SK-N-SH (cell line): Measurements from ENCODE around the gene PSPN. TPM values are rescaled to one million over a fixed set of nuclear protein-coding genes. Genes with fewer than 3 reads are reported as not detected.

ENCODE experiments used
- CTCF ChIA-PET: fragments of 300-600, 350-600 bp; formaldehyde crosslinking; extraction: SDS; loops from one replicate; lab custom pipeline; 2021; lab: Yijun Ruan, JAX
- POLR2A ChIA-PET: fragments of 350-600 bp; sonication (Branson Sonifier 250); formaldehyde crosslinking; extraction: SDS; loops from one replicate; lab custom pipeline; 2020; ENCODE audit warnings: antibody characterized with exemption, inconsistent platforms; lab: Yijun Ruan, JAX
- DNase-seq: peaks from one replicate; pipeline ENCODE4 v3.0.0; 2012
- H2AFZ ChIP-seq: fragments of 200-600 bp; sonication (generic); 2 replicates; pipeline ENCODE4 v1.8.1; 2016; ENCODE audit warnings: antibody characterized with exemption, mild to moderate bottlenecking, low read depth
- H3F3A ChIP-seq: fragments of 200-600 bp; sonication (generic); replicated peaks from 2 replicates; pipeline ENCODE3; 2016; ENCODE audit warnings: antibody characterized with exemption, mild to moderate bottlenecking; ENCODE audit not compliant: insufficient read depth
- H3K27ac ChIP-seq, 2 experiments: fragments of 200-500 bp in 1 of 2; fragments of 200-600 bp in 1 of 2; sonication (Bioruptor generic) in 1 of 2; sonication (generic), shearing (Covaris generic) in 1 of 2; 2 replicates each; pipeline versions ENCODE4 v1.5.1 to v1.6.1; 2014 to 2016; ENCODE audit warnings: low read depth in 2 of 2, inconsistent platforms in 1 of 2, low read length in 1 of 2, mild to moderate bottlenecking in 1 of 2, mixed read lengths in 1 of 2
- H3K27me3 ChIP-seq: fragments of 200-600 bp; sonication (generic), shearing (Covaris generic); 2 replicates; pipeline ENCODE4 v1.6.1; 2016; ENCODE audit warnings: mixed run types; ENCODE audit not compliant: insufficient read depth
- H3K36me3 ChIP-seq, 2 experiments: fragments of 200-500 bp in 1 of 2; fragments of 200-600 bp in 1 of 2; sonication (Bioruptor generic) in 1 of 2; sonication (generic) in 1 of 2; replicated peaks in 1 of 2; 2 replicates each; pipeline versions ENCODE3 to v1.5.1; 2014 to 2016; ENCODE audit warnings: low read length in 1 of 2, mild to moderate bottlenecking in 1 of 2; ENCODE audit not compliant: insufficient read depth in 2 of 2, control insufficient read depth in 1 of 2
- H3K4me1 ChIP-seq, 2 experiments: fragments of 200-500 bp in 1 of 2; fragments of 200-600 bp in 1 of 2; sonication (Bioruptor generic) in 1 of 2; sonication (generic), shearing (Covaris generic) in 1 of 2; 2 replicates each; pipeline versions ENCODE4 v1.5.1 to v1.6.1; 2014 to 2016; ENCODE audit warnings: low read depth in 1 of 2, low read length in 1 of 2, mixed run types in 1 of 2; ENCODE audit not compliant: insufficient read depth in 2 of 2, control insufficient read depth in 1 of 2
- H3K4me2 ChIP-seq: fragments of 200-600 bp; sonication (generic), shearing (Covaris generic); 2 replicates; pipeline ENCODE4 v1.6.1; 2017; ENCODE audit warnings: mixed run types
- H3K4me3 ChIP-seq, 2 experiments: fragments of 200-500 bp in 1 of 2; fragments of 200-600 bp in 1 of 2; sonication (Bioruptor generic) in 1 of 2; sonication (generic), shearing (Covaris generic) in 1 of 2; 2 replicates each; pipeline versions ENCODE4 v1.5.1 to v1.8.1; 2014 to 2016; ENCODE audit warnings: low read depth in 2 of 2, inconsistent platforms in 1 of 2, low read length in 1 of 2, mild to moderate bottlenecking in 1 of 2, mixed read lengths in 1 of 2, moderate library complexity in 1 of 2
- H3K79me2 ChIP-seq: fragments of 200-600 bp; sonication (generic); 2 replicates; pipeline ENCODE4 v1.8.1; 2017; ENCODE audit warnings: mild to moderate bottlenecking; ENCODE audit not compliant: insufficient read depth
- H3K9ac ChIP-seq: fragments of 200-600 bp; sonication (generic); 2 replicates; pipeline ENCODE4 v1.6.1; 2017; ENCODE audit warnings: mixed run types
- H3K9me2 ChIP-seq: fragments of 200-600 bp; sonication (generic); 2 replicates; pipeline ENCODE4 v1.6.1; 2017; ENCODE audit warnings: mixed run types
- H3K9me3 ChIP-seq: fragments of 200-600 bp; sonication (generic); 2 replicates; pipeline ENCODE4 v1.6.1; 2017; ENCODE audit warnings: mixed run types, mild to moderate bottlenecking, moderate library complexity
- H4K20me1 ChIP-seq: fragments of 200-600 bp; sonication (generic); 2 replicates; pipeline ENCODE4 v1.6.1; 2017; ENCODE audit warnings: mild to moderate bottlenecking, mixed run types; ENCODE audit not compliant: insufficient read depth
- JUND ChIP-seq: IDR thresholded peaks from 2 replicates; pipeline ENCODE4 v1.4.0; 2012
- MXI1 ChIP-seq: IDR thresholded peaks from 2 replicates; pipeline ENCODE4 v1.6.1; 2012; ENCODE audit warnings: mild to moderate bottlenecking, low read depth, low read length, improper control_type of control experiment
- NRF1 ChIP-seq: IDR thresholded peaks from 2 replicates; pipeline ENCODE4 v1.6.1; 2012; ENCODE audit warnings: low read depth, mild to moderate bottlenecking, low read length
- POLR2AphosphoS5 ChIP-seq: IDR thresholded peaks from 2 replicates; pipeline ENCODE4 v1.6.1; 2012; ENCODE audit warnings: low read depth, low read length
- RAD21 ChIP-seq: IDR thresholded peaks from 2 replicates; pipeline ENCODE4 v1.6.1; 2012; ENCODE audit warnings: mild to moderate bottlenecking, low read length
- RCOR1 ChIP-seq: fragments of 150-350 bp; IDR thresholded peaks from 2 replicates; pipeline ENCODE4 v1.6.1; 2017; ENCODE audit warnings: antibody characterized with exemption, low read length
- RFX5 ChIP-seq: IDR thresholded peaks from 2 replicates; pipeline ENCODE4 v1.6.1; 2012; ENCODE audit warnings: mild to moderate bottlenecking, improper control_type of control experiment, low read length
- RXRA ChIP-seq: IDR thresholded peaks from 2 replicates; pipeline ENCODE4 v1.4.0; 2012; ENCODE audit warnings: low read depth, mild to moderate bottlenecking, borderline replicate concordance
- SMC3 ChIP-seq: IDR thresholded peaks from 2 replicates; pipeline ENCODE4 v1.6.1; 2012; ENCODE audit warnings: low read depth, low read length, improper control_type of control experiment
- WGBS: methylation state at CpG from one replicate; pipeline ENCODE4 v1.1.6; 2017; ENCODE audit warnings: low lambda C conversion rate; 5-methylcytosine and 5-hydroxymethylcytosine counted together
- polyA plus RNA-seq, 3 experiments: library from polyadenylated mRNA; depleted of rRNA; stranded (reverse); fragments of >200 nt; gene quantifications; 2 replicates each; pipeline ENCODE4 v1.2.3, GENCODE V29; 2012
- TF ChIP-seq, protein P1 (sequence below): fragments of 200-600 bp; sonication (generic); IDR thresholded peaks from 2 replicates; pipeline ENCODE4 v1.6.1; 2017; ENCODE audit warnings: antibody characterized with exemption, mild to moderate bottlenecking, moderate library complexity
- TF ChIP-seq, protein P2 (sequence below): fragments of 150-350 bp; IDR thresholded peaks from 2 replicates; pipeline ENCODE4 v1.6.1; 2016; ENCODE audit warnings: mild to moderate bottlenecking, low read depth, low read length

PSPN gene
- polyA plus RNA-seq, 1 of the 3 experiments (the other 2 are of a cell fraction): 0.59 TPM

DNA sequence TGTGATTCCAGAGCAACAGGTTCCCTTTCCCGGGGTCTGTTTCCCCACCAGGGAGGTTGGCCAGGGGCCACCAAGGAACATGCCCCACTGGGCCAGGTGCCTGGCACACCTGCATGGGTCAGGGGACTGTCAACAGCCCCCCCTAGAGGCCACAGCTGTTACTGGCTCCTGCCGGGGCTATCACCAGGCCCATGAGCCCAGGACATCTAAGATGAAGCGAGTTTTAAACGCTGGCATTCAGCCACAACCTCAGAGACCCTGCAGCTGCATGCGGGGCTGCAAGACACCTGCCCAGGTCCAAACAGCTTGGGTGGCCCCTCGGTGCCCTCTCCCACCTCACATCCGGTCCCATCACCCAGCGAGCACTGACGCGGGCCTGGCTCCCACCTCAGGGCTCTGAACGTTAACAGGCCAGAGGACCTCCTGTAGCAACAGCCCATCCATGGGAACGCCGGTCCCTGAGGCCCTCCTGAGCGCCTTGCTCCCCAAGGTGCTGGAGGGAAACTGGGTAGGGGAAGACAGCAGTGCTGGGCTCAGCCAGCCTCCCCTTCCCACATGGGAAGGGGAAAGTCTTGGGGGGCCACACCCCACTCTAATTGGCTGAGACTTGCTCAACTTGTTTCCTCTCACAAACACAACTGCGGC lies 36.8 kb upstream of the PSPN start:
- Histone ChIP-seq H3K36me3 (peaks cover 10 to 37% of the 10 kb centered on the region in 2 experiments), H2AFZ (no peak overlapping the region), H3K4me2 (no peak overlapping the region), H3K9me2 (no peaks in the 10 kb centered on the region), H3K9me3 (no peaks in the 10 kb centered on the region), H3K27me3 (no peaks in the 10 kb centered on the region), H3K4me3 (no peak overlapping the region), H3K9ac (no peak overlapping the region), H4K20me1 (peaks cover 5% of the 10 kb centered on the region; the same call in 1 of the 2 replicates), H3K79me2 (0 out of 2 replicates have a peak, but pooled peaks cover 4% of the 10 kb centered on the region), H3F3A (no peaks in the 10 kb centered on the region), H3K4me1 (no peaks in the 10 kb centered on the region), H3K27ac (no peak overlapping the region)
- DNase-seq: peak; percentile 78
- 83% methylated on average over 2 of the region's 15 CpGs for WGBS
- ChIA-PET CTCF (interaction anchor here (0.9 to 3.0 kb wide), 3 partner anchors 9 to 20 kb away, joined by 3 to 16 read pairs (median 6); no protein-coding TSS in a partner anchor), POLR2A (interaction anchor here (0.5 kb wide), 1 partner anchor 1912 kb away, joined by 3 read pairs; no protein-coding TSS in a partner anchor)
- TF ChIP-seq, protein P1, sequence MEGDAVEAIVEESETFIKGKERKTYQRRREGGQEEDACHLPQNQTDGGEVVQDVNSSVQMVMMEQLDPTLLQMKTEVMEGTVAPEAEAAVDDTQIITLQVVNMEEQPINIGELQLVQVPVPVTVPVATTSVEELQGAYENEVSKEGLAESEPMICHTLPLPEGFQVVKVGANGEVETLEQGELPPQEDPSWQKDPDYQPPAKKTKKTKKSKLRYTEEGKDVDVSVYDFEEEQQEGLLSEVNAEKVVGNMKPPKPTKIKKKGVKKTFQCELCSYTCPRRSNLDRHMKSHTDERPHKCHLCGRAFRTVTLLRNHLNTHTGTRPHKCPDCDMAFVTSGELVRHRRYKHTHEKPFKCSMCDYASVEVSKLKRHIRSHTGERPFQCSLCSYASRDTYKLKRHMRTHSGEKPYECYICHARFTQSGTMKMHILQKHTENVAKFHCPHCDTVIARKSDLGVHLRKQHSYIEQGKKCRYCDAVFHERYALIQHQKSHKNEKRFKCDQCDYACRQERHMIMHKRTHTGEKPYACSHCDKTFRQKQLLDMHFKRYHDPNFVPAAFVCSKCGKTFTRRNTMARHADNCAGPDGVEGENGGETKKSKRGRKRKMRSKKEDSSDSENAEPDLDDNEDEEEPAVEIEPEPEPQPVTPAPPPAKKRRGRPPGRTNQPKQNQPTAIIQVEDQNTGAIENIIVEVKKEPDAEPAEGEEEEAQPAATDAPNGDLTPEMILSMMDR: peak; percentile 62
- TF ChIP-seq, protein P2, sequence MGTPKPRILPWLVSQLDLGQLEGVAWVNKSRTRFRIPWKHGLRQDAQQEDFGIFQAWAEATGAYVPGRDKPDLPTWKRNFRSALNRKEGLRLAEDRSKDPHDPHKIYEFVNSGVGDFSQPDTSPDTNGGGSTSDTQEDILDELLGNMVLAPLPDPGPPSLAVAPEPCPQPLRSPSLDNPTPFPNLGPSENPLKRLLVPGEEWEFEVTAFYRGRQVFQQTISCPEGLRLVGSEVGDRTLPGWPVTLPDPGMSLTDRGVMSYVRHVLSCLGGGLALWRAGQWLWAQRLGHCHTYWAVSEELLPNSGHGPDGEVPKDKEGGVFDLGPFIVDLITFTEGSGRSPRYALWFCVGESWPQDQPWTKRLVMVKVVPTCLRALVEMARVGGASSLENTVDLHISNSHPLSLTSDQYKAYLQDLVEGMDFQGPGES: no peak
- TF ChIP-seq NRF1: no peak
- no peak for TF ChIP-seq RFX5
- peak; percentile 41 for TF ChIP-seq RAD21
- no peak; the same call in 1 of the 2 replicates for TF ChIP-seq POLR2AphosphoS5
- no peak for TF ChIP-seq RXRA

DNA sequence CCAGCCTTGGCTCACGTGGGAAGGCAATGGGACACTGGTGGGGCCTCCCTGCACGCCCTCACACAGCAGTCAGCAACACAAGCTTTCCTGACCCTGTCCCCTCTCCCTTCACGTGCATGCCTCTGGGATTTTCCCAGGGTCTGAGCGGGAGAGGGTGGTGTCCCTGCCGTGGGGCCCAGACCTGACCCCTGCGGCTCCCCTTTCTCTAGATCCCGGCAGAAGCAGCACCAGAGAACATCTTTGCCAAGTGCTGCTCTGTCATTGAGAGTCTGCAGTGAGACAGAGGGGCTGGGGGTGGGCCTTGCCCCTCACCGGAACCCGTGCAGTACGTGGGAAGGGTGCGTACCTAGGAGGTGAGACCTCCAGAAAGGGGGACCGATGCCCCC lies 36.3 kb upstream of the PSPN start:
- WGBS: 93% methylated on average over 3 of the region's 12 CpGs
- Histone ChIP-seq H3K4me1 (no peaks in the 10 kb centered on the region), H3K4me2 (no peak overlapping the region), H3K9me2 (no peaks in the 10 kb centered on the region), H3K4me3 (no peak overlapping the region), H2AFZ (no peak overlapping the region), H3K9ac (no peak overlapping the region), H4K20me1 (no peaks in the 10 kb centered on the region), H3K9me3 (no peaks in the 10 kb centered on the region), H3K27me3 (no peaks in the 10 kb centered on the region), H3K79me2 (0 out of 2 replicates have a peak, but pooled peaks cover 2% of the 10 kb centered on the region), H3F3A (no peaks in the 10 kb centered on the region), H3K36me3 (peaks cover 7 to 31% of the 10 kb centered on the region in 2 experiments), H3K27ac (no peak overlapping the region)
- TF ChIP-seq SMC3 (no peak), JUND (no peak), MXI1 (no peak), POLR2AphosphoS5 (peak; percentile 13; the same call in 1 of the 2 replicates), RCOR1 (no peak)
- DNase-seq: no peak
- ChIA-PET CTCF (interaction anchor here (0.5 to 3.0 kb wide), 5 partner anchors 10 to 194 kb away, joined by 3 to 16 read pairs (median 5); no protein-coding TSS in a partner anchor), POLR2A (no interaction called here)
